Prostate gland (tissue), 2 donors: ENCODE results near the gene MCMBP. TPM values are rescaled to one million over a fixed set of nuclear protein-coding genes. Genes with fewer than 3 reads are reported as not detected.

ENCODE experiments used
- DNase-seq: peaks from one replicate; pipeline ENCODE4 v3.0.0-alpha.2; 2019; ENCODE audit warnings: low spot score
- H3K27ac ChIP-seq, 2 donors: fragments of 200-600 bp; sonication (generic); 2 replicates each; pipeline ENCODE4 v1.5.1; 2017 to 2019
- H3K27me3 ChIP-seq: fragments of 200-600 bp; sonication (generic); replicated peaks from 2 replicates; pipeline ENCODE4 v1.5.1; 2019; ENCODE audit not compliant: insufficient read depth
- H3K36me3 ChIP-seq, 2 donors: fragments of 200-600 bp; sonication (generic); 1 replicate in 1 of 2; 2 replicates in 1 of 2; pipeline versions ENCODE4 v1.5.1 to v1.8.1; 2017 to 2019
- H3K4me1 ChIP-seq: fragments of 200-600 bp; sonication (generic); replicated peaks from 2 replicates; pipeline ENCODE4 v1.5.1; 2019
- H3K4me3 ChIP-seq, 2 donors: fragments of 200-600 bp; sonication (generic); 2 replicates each; pipeline ENCODE4 v1.5.1; 2017 to 2019
- H3K9me3 ChIP-seq: fragments of 200-600 bp; sonication (generic); 2 replicates; pipeline ENCODE4 v1.5.1; 2017
- CTCF ChIP-seq, 4 experiments: fragments of 200-600 bp in 2 of 4; fragments of 450-650 bp in 2 of 4; sonication (generic) in 2 of 4; IDR thresholded peaks; 1 replicate in 3 of 4; 2 replicates in 1 of 4; pipeline ENCODE4 v1.5.1; 2016 to 2019; ENCODE audit warnings: antibody characterized with exemption in 4 of 4, mild to moderate bottlenecking in 2 of 4, moderate library complexity in 2 of 4
- POLR2A ChIP-seq: fragments of 450-650 bp; IDR thresholded peaks from one replicate; pipeline ENCODE4 v1.6.1; 2016; ENCODE audit warnings: antibody characterized with exemption, mild to moderate bottlenecking
- POLR2AphosphoS5 ChIP-seq: sonication (generic); formaldehyde crosslinking; IDR thresholded peaks from one replicate; pipeline ENCODE4 v1.6.1; 2017; ENCODE audit warnings: antibody characterized with exemption
- WGBS: methylation state at CpG from one replicate; pipeline ENCODE4 v1.1.5; 2018; 5-methylcytosine and 5-hydroxymethylcytosine counted together
- intact Hi-C: fragments of 100-400 bp; cut with DNase I; formaldehyde crosslinking; loops from one replicate; pipeline ENCODE4 v1.14.2; 2022
- total RNA-seq, 2 donors: library from RNA; depleted of rRNA; stranded (reverse); fragments of >200 nt; gene quantifications; one replicate each; pipeline ENCODE4 v1.1.0, GENCODE V29; 2016

MCMBP gene
- total RNA-seq, 2 donors from 2014 or later = 37.6 to 45.4 TPM

GRCh38 chr10:119811122-119811521 lies 61.5 kb downstream of the MCMBP start:
- intact Hi-C loops = no loop called here
- no peaks in the 10 kb centered on the region for H3K9me3 ChIP-seq
- H3K4me3 ChIP-seq = no peak overlapping the region
- WGBS = 71% methylated on average over 4 of the region's 4 CpGs
- TF ChIP-seq CTCF (IDR thresholded peaks at IDR 0.05) (no peak), POLR2A (no peak), POLR2AphosphoS5 (no peak)
- no peaks in the 10 kb centered on the region for H3K27me3 ChIP-seq
- DNase-seq = no peak
- H3K36me3 ChIP-seq = no peaks in the 10 kb centered on the region
- H3K4me1 ChIP-seq = no peaks in the 10 kb centered on the region
- no peak overlapping the region for H3K27ac ChIP-seq

- TF ChIP-seq POLR2AphosphoS5 (no peak), CTCF (IDR thresholded peaks at IDR 0.05) (no peak), POLR2A (no peak)
- Histone ChIP-seq H3K27me3 (no peaks in the 10 kb centered on the region), H3K9me3 (no peaks in the 10 kb centered on the region), H3K36me3 (no peaks in the 10 kb centered on the region), H3K4me1 (no peaks in the 10 kb centered on the region), H3K27ac (no peak overlapping the region), H3K4me3 (no peak overlapping the region)
- WGBS = 93% methylated on average over 3 of the region's 3 CpGs
- no peak for DNase-seq
- intact Hi-C loops = no loop called here
Observed at GRCh38 chr10:119807960-119808697, 64.5 kb downstream of the MCMBP start.

- TF ChIP-seq POLR2AphosphoS5 (no peak), POLR2A (no peak)
- no peaks in the 10 kb centered on the region for H3K4me1 ChIP-seq
- H3K4me3 ChIP-seq = no peak overlapping the region
- no peaks in the 10 kb centered on the region for H3K36me3 ChIP-seq
- H3K27ac ChIP-seq = no peak overlapping the region
- H3K9me3 ChIP-seq = no peaks in the 10 kb centered on the region
- WGBS = 95% methylated on average over 11 of the region's 11 CpGs
- H3K27me3 ChIP-seq = no peaks in the 10 kb centered on the region
- intact Hi-C loops = no loop called here
- no peak for DNase-seq
Observed at GRCh38 chr10:119806334-119807130, 66.1 kb downstream of the MCMBP start.

- no peaks in the 10 kb centered on the region for H3K4me1 ChIP-seq
- intact Hi-C loops = no loop called here
- no peaks in the 10 kb centered on the region for H3K9me3 ChIP-seq
- no peaks in the 10 kb centered on the region for H3K36me3 ChIP-seq
- no peaks in the 10 kb centered on the region for H3K27me3 ChIP-seq
- H3K4me3 ChIP-seq = no peak overlapping the region
- 69% methylated on average over 5 of the region's 5 CpGs for WGBS
- TF ChIP-seq CTCF (IDR thresholded peaks at IDR 0.05) (no peak), POLR2AphosphoS5 (no peak), POLR2A (no peak)
- DNase-seq = no peak
- H3K27ac ChIP-seq = no peak overlapping the region
Observed at GRCh38 chr10:119805702-119806230, 66.9 kb downstream of the MCMBP start.

GRCh38 chr10:119803264-119803663 lies 69.4 kb downstream of the MCMBP start:
- intact Hi-C loops = no loop called here
- no peak for DNase-seq
- Histone ChIP-seq H3K4me3 (no peak overlapping the region), H3K4me1 (no peaks in the 10 kb centered on the region), H3K9me3 (no peaks in the 10 kb centered on the region), H3K27me3 (no peaks in the 10 kb centered on the region), H3K36me3 (no peaks in the 10 kb centered on the region), H3K27ac (no peak overlapping the region)
- WGBS = 90% methylated on average over 1 of the region's 1 CpG
- TF ChIP-seq CTCF (IDR thresholded peaks at IDR 0.05) (no peak), POLR2AphosphoS5 (no peak), POLR2A (no peak)
